ENCODE measurements around the gene FAM236D.
"Not testable (repeated sequence)": the region's sequence is repeated elsewhere in the genome, so short reads cannot be mapped to it uniquely, and the experiment has no call there.

The FAM236D gene

DNA sequence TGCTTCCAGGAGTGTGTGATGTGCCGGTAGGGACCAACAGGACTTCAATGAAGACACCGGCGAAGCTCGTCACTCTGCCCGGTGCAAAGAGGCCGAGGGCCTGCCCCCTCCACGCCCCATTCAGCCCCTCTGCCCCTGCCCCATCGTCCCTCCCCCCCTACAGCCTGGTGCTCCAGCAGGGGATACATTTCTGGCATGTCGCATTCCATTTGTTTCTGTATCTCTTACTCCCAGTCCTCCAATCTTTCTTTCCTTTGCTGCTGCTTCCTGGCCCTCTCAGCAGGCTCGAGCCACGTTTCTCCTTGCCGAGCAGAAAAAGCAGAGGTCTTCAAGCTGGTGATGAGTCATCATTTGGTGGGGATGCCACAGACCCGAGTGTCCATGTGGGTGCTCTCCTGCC is at the start of gene FAM236D:
Gene FAM236D, minus strand, starts transcription at position 101 of the 400 bp plus-strand sequence. Its CDS starts 100 bp downstream, at position 1.
- DNase-seq = not testable (repeated sequence)

- DNase-seq = not testable (repeated sequence)
These were observed 29.5 kb upstream of the FAM236D start for GRCh38 chrX:72837532-72837931.

DNA sequence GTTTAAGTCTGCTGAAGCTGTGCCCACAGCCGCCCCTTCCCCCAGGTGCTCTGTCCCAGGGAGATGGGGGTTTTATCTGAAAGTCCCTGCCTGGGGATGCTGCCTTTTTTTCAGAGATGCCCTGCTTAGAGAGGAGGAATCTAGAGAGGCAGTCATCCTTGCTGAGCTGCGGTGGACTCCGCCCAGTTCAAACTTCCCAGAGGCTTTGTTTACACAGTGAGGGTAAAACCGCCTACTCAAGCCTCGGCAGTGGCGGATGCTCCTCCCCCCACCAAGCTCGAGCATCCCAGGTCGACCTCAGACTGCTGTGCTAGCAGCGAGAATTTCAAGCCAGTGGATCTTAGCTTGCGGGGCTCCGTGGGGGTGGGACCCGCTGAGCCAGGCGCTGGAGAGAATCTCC is 22.7 kb upstream of the FAM236D start:
- DNase-seq = not testable (repeated sequence)

DNA sequence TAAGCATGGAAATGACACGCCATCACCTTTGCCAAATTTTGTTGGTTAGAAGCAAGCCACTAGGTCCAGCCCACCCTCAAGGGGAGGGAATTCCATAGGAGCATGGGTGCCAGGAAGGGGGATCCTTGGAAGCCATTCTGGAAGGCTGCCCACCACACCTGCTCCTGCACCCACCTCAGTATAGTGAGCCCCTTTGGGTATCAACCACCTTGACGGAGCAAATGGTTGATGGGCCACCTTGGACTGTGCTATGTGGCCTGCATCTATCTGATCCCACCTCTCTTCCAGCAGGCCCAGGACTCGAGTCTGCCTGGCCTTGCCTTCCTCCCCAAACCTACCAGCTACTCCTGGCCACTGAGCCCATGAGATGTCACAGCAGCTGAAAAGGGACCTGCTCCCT is 17.6 kb downstream of the FAM236D start:
- not testable (repeated sequence) for DNase-seq

- DNase-seq = not testable (repeated sequence)
These were observed 19.9 kb downstream of the FAM236D start for GRCh38 chrX:72788142-72788541.

DNA sequence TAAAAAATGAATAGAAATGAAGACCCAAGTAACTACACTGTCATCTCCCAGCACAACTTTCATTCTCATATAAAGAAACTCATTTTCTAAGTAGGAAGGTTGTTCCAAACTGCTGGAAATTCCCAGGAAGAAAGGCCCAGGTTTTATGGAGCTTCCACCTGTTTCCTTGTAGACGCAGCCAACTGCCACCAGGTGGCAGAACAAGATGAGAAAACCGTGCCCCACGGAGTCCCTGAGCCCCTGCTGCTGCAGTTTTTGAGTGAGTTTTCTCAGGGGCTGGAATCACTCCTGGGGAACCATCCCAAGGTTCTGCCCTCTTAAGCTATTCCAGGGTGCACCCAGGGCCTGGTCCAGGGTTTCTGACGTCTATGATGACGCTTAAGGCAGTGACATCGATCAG is 24.0 kb downstream of the FAM236D start:
- DNase-seq = not testable (repeated sequence)

GRCh38 chrX:72783365-72783936 is 24.6 kb downstream of the FAM236D start:
- not testable (repeated sequence) for DNase-seq

GRCh38 chrX:72782560-72782959 is 25.4 kb downstream of the FAM236D start, which contains the start of gene FAM236B:
FAM236B (minus strand) TSS chrX:72782660; CDS start chrX:72782560, 100 bp downstream.
- DNase-seq = not testable (repeated sequence)

- DNase-seq = not testable (repeated sequence)
These were observed 29.9 kb downstream of the FAM236D start for GRCh38 chrX:72778146-72778545.

DNA sequence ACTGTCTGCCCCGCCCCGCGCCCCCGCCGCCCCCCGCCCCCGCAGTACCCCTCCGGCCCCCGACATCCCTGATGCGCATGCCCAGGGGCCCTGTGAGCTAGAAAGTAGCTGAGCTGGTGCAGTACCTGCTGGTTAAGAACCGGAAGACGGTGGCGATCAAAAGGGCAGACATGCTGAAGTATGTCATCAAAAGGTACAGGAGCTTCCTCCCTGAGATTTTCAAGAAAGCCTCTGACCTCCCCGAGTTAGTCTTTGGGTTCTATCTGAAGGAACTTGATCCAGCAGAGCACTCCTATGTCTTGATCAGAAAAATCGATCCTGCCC is 30.6 kb downstream of the FAM236D start:
- not testable (repeated sequence) for DNase-seq

- DNase-seq = not testable (repeated sequence)
These were observed 31.1 kb downstream of the FAM236D start, which contains the start of gene DMRTC1B for GRCh38 chrX:72776653-72777466. DMRTC1B (plus strand) TSS chrX:72776890; CDS start chrX:72845136, 68,246 bp downstream.

GRCh38 chrX:72760454-72760853 is 47.6 kb downstream of the FAM236D start:
- not testable (repeated sequence) for DNase-seq

Data from activated naive CD4-positive, alpha-beta T cell treated with anti-CD3 and anti-CD28 coated beads, Interleukin-2, amount 50 U/mL, for 16 hours (primary cell).